ENCODE measurements around the gene ELOVL6. TPM values are rescaled to one million over a fixed set of nuclear protein-coding genes. Genes with fewer than 3 reads are reported as not detected.

The ELOVL6 gene
- total and polyA plus RNA-seq, 4 donors: 19.5 to 38.8 (median 37.5) TPM

GRCh38 chr4:110181890-110182289, 16.5 kb downstream of the ELOVL6 start:
- no peak for TF ChIP-seq FOXA2 (IDR thresholded peaks at IDR 0.05)
- TF ChIP-seq RXRA (IDR thresholded peaks at IDR 0.05): no peak
- WGBS: 82% methylated on average over 3 of the region's 3 CpGs
- Histone ChIP-seq H3K27me3 (ENCODE audit: control insufficient read depth in 4 of 4, insufficient read depth in 4 of 4, low read length in 3 of 4) (no peaks in the 10 kb centered on the region), H3K4me1 (ENCODE audit: control insufficient read depth in 4 of 4, insufficient read depth in 4 of 4, low read length in 3 of 4) (peaks cover 6 to 15% (median 10%) of the 10 kb centered on the region in 4 donors), H3K4me3 (ENCODE audit: low read depth in 1 of 3, low read length in 3 of 3) (no peak overlapping the region), H3K9me3 (ENCODE audit: control insufficient read depth in 4 of 4, low read length in 3 of 4) (no peaks in the 10 kb centered on the region), H3K27ac (ENCODE audit: low read depth in 1 of 2, low read length in 2 of 2) (no peak overlapping the region), H3K36me3 (ENCODE audit: control insufficient read depth in 4 of 4, insufficient read depth in 3 of 4, low read depth in 1 of 4, low read length in 3 of 4) (peaks cover 0 to 4% (median under 1%) of the 10 kb centered on the region in 4 donors), H3K9ac (ENCODE audit: low read depth in 1 of 2, low read length in 2 of 2) (no peak overlapping the region)
- no peak for DNase-seq (ENCODE audit: low spot score)

- Histone ChIP-seq H3K9me3 (ENCODE audit: control insufficient read depth in 4 of 4, low read length in 3 of 4) (no peaks in the 10 kb centered on the region), H3K27ac (ENCODE audit: low read depth in 1 of 2, low read length in 2 of 2) (no peak overlapping the region), H3K27me3 (ENCODE audit: control insufficient read depth in 4 of 4, insufficient read depth in 4 of 4, low read length in 3 of 4) (no peaks in the 10 kb centered on the region), H3K9ac (ENCODE audit: low read depth in 1 of 2, low read length in 2 of 2) (no peak overlapping the region), H3K36me3 (ENCODE audit: control insufficient read depth in 4 of 4, insufficient read depth in 3 of 4, low read depth in 1 of 4, low read length in 3 of 4) (peaks cover 0 to 4% (median under 1%) of the 10 kb centered on the region in 4 donors), H3K4me1 (ENCODE audit: control insufficient read depth in 4 of 4, insufficient read depth in 4 of 4, low read length in 3 of 4) (peaks cover 0 to 7% (median 0%) of the 10 kb centered on the region in 4 donors), H3K4me3 (ENCODE audit: low read depth in 1 of 3, low read length in 3 of 3) (no peak overlapping the region)
- no peak for DNase-seq (ENCODE audit: low spot score)
- TF ChIP-seq RXRA (IDR thresholded peaks at IDR 0.05) (no peak), ZBTB33 (IDR thresholded peaks at IDR 0.05) (no peak), TAF1 (conservative IDR thresholded peaks at IDR 0.05) (no peak)
Measured at GRCh38 chr4:110175634-110176033, 22.8 kb downstream of the ELOVL6 start.

GRCh38 chr4:110172972-110173371, 25.4 kb downstream of the ELOVL6 start:
- 40% methylated on average over 1 of the region's 1 CpG for WGBS
- no peak overlapping the region for H3K4me3 ChIP-seq (ENCODE audit: low read depth in 1 of 3, low read length in 3 of 3)
- TF ChIP-seq SP1 (IDR thresholded peaks at IDR 0.05) (no peak), JUND (IDR thresholded peaks at IDR 0.05) (no peak), YY1 (IDR thresholded peaks at IDR 0.05) (no peak), HNF4A (conservative IDR thresholded peaks at IDR 0.05) (no peak), GABPA (IDR thresholded peaks at IDR 0.05 in 1 of 2, conservative IDR thresholded peaks at IDR 0.05 in 1 of 2) (no peak), MAX (IDR thresholded peaks at IDR 0.05) (no peak), EGR1 (IDR thresholded peaks at IDR 0.05; ENCODE audit: low read depth in 2 of 2) (no peak), FOXA1 (IDR thresholded peaks at IDR 0.05) (no peak), RAD21 (IDR thresholded peaks at IDR 0.05) (no peak), REST (IDR thresholded peaks at IDR 0.05) (no peak), FOXA2 (IDR thresholded peaks at IDR 0.05) (no peak), ZBTB33 (IDR thresholded peaks at IDR 0.05) (no peak), NR2F2 (IDR thresholded peaks at IDR 0.05) (no peak), HNF4G (IDR thresholded peaks at IDR 0.05) (no peak), ATF3 (IDR thresholded peaks at IDR 0.05) (no peak), TAF1 (conservative IDR thresholded peaks at IDR 0.05) (no peak), RXRA (IDR thresholded peaks at IDR 0.05) (no peak), CTCF (IDR thresholded peaks at IDR 0.05; ENCODE audit: low read depth, low read length, missing input control) (no peak)
- no peak overlapping the region for H3K27ac ChIP-seq (ENCODE audit: low read depth in 1 of 2, low read length in 2 of 2)
- no peak overlapping the region for H3K9ac ChIP-seq (ENCODE audit: low read depth in 1 of 2, low read length in 2 of 2)
- H3K27me3 ChIP-seq (ENCODE audit: control insufficient read depth in 4 of 4, insufficient read depth in 4 of 4, low read length in 3 of 4): no peaks in the 10 kb centered on the region
- H3K9me3 ChIP-seq (ENCODE audit: control insufficient read depth in 4 of 4, low read length in 3 of 4): no peaks in the 10 kb centered on the region
- peaks cover 0 to 7% (median under 1%) of the 10 kb centered on the region in 4 donors for H3K4me1 ChIP-seq (ENCODE audit: control insufficient read depth in 4 of 4, insufficient read depth in 4 of 4, low read length in 3 of 4)
- no peak for DNase-seq (ENCODE audit: low spot score)
- peaks cover 0 to 4% (median under 1%) of the 10 kb centered on the region in 4 donors for H3K36me3 ChIP-seq (ENCODE audit: control insufficient read depth in 4 of 4, insufficient read depth in 3 of 4, low read depth in 1 of 4, low read length in 3 of 4)
